Tibial artery (tissue), 4 donors: ENCODE results near the gene UGT1A8.
"Not testable (repeated sequence)": the region's sequence is repeated elsewhere in the genome, so short reads cannot be mapped to it uniquely, and the experiment has no call there.

Experiments used
- DNase-seq, 2 donors: peaks; one replicate each; pipeline ENCODE4 v3.0.0-alpha.2; 2019
- H3K27ac ChIP-seq, 2 donors: fragments of 200-600 bp; sonication (generic) in 1 of 2; 1 replicate in 1 of 2; 2 replicates in 1 of 2; pipeline ENCODE4 v1.5.1; 2018 to 2019; ENCODE audit warnings: mild to moderate bottlenecking in 1 of 2
- H3K27me3 ChIP-seq, 2 donors: fragments of 200-600 bp; sonication (generic) in 1 of 2; one replicate each; pipeline versions ENCODE4 v1.5.1 to v1.6.0; 2016 to 2019
- H3K36me3 ChIP-seq, 3 donors: fragments of 200-600 bp; sonication (generic) in 2 of 3; one replicate each; pipeline ENCODE4 v1.5.1; 2016 to 2019; ENCODE audit warnings: mild to moderate bottlenecking in 2 of 3
- H3K4me1 ChIP-seq, 4 donors: fragments of 200-600 bp; sonication (generic) in 2 of 4; 1 replicate in 3 of 4; 2 replicates in 1 of 4; pipeline ENCODE4 v1.5.1; 2016 to 2019
- H3K4me3 ChIP-seq, 2 donors: fragments of 200-600 bp; sonication (generic) in 1 of 2; 1 replicate in 1 of 2; 2 replicates in 1 of 2; pipeline ENCODE4 v1.5.1; 2018 to 2019; ENCODE audit warnings: mild to moderate bottlenecking in 2 of 2
- H3K9me3 ChIP-seq, 3 donors: fragments of 200-600 bp; sonication (generic) in 1 of 3; one replicate each; pipeline ENCODE4 v1.5.1; 2016 to 2019
- CTCF ChIP-seq, 2 experiments: fragments of 200-600 bp in 1 of 2; fragments of 450-650 bp in 1 of 2; IDR thresholded peaks; one replicate each; pipeline ENCODE4 v1.5.1; 2017 to 2019; ENCODE audit warnings: antibody characterized with exemption in 2 of 2, mild to moderate bottlenecking in 1 of 2, moderate library complexity in 1 of 2
- intact Hi-C: fragments of 100-400 bp; cut with DNase I; formaldehyde crosslinking; loops from one replicate; pipeline ENCODE4 v1.15.0; 2023; ENCODE audit warnings: low total_unique reads

UGT1A8 gene

GRCh38 chr2:233713262-233713615, 95.8 kb downstream of the UGT1A8 start:
- Histone ChIP-seq H3K4me3 (no peak overlapping the region), H3K4me1 (no peaks in the 10 kb centered on the region), H3K9me3 (no peaks in the 10 kb centered on the region), H3K27me3 (peaks cover 0 to 11% of the 10 kb centered on the region in 2 donors), H3K36me3 (no peaks in the 10 kb centered on the region), H3K27ac (no peak overlapping the region)
- TF ChIP-seq CTCF (IDR thresholded peaks at IDR 0.05): no peak
- DNase-seq: no peak
- intact Hi-C loops: no loop called here

GRCh38 chr2:233714121-233714520, 96.7 kb downstream of the UGT1A8 start:
- peaks cover 0 to 11% of the 10 kb centered on the region in 2 donors for H3K27me3 ChIP-seq
- no peaks in the 10 kb centered on the region for H3K36me3 ChIP-seq
- H3K27ac ChIP-seq: no peak overlapping the region
- no peaks in the 10 kb centered on the region for H3K9me3 ChIP-seq
- no peak overlapping the region for H3K4me3 ChIP-seq
- TF ChIP-seq CTCF (IDR thresholded peaks at IDR 0.05): no peak
- no peak for DNase-seq
- no peaks in the 10 kb centered on the region for H3K4me1 ChIP-seq
- intact Hi-C loops: no loop called here

DNA sequence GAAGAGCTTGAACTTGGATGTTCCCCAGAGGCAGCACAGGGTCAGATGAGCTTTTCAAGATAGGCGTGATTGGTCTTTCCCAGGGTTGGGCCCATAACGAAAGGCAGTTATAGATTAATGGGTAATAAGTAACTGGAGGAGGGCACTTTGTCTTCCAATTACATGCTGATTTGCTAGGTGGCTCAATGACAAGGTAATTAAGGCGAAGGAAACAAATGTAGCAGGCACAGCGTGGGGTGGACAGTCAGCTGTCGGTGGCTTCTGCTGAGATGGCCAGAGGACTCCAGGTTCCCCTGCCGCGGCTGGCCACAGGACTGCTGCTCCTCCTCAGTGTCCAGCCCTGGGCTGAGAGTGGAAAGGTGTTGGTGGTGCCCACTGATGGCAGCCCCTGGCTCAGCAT, 101.1 kb downstream of the UGT1A8 start, which contains the start of gene UGT1A4:
TSS of gene UGT1A4 (plus strand) at position 185 of the 400 bp plus-strand sequence. CDS start at position 270, 85 bp downstream.
- Histone ChIP-seq H3K27me3 (peaks cover 0 to 5% of the 10 kb centered on the region in 2 donors), H3K4me3 (no peak within 1 kb of the TSS)

GRCh38 chr2:233728723-233729301, 111.4 kb downstream of the UGT1A8 start, which contains the start of gene UGT1A3:
Gene UGT1A3 (plus strand): TSS chr2:233729042. CDS start chr2:233729127, 85 bp downstream.
- H3K4me1 ChIP-seq: no peaks in the 10 kb centered on the region
- no peak for DNase-seq

More for the DNA sequence above, 101.1 kb downstream of the UGT1A8 start, which contains the start of gene UGT1A4:
- Histone ChIP-seq H3K4me1 (no peaks in the 10 kb centered on the region), H3K9me3 (no peaks in the 10 kb centered on the region), H3K36me3 (no peaks in the 10 kb centered on the region), H3K27ac (no peak within 1 kb of the TSS)
- DNase-seq: no peak
- no peak for TF ChIP-seq CTCF (IDR thresholded peaks at IDR 0.05)
- intact Hi-C loops: no loop called here

DNA sequence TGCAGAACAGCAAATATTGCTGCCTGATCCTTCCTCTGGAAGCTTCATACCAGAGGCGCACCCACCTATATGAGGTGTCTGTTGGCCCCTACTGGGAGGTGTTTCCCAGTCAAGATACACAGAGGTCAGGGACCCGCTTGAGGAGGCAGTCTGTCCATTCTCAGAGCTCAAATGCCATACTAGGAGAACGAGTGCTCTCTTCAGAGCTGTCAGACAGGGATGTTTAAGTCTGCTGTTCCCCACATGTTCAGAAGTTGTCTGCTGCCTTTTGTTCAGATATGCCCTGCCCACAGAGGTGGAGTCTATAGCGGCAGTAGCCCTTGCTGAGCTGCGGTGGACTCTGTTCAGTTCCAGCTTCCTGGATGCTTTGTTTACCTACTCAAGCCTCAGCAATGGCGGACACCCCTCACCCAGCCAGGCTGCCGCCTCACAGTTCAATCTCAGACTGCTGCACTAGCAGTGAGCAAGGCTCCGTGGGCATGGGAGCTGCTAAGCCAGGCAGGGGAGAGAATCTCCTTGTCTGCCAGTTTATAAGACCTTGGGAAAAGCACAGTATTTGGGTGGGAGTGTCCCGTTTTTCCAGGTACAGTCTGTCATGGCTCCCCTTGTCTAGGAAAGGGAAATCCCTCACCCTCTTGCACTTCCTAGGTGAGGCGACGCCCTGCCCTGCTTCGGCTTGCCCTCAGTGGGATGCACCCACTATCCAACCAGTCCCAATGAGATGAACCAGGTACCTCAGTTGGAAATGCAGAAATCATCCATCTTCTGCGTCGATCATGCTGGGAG, 119.6 kb downstream of the UGT1A8 start:
- H3K36me3 ChIP-seq, intact Hi-C loops, H3K9me3 ChIP-seq, H3K27me3 ChIP-seq, H3K27ac ChIP-seq, DNase-seq, H3K4me1 ChIP-seq, H3K4me3 ChIP-seq: not testable (repeated sequence)

More at GRCh38 chr2:233728723-233729301, 111.4 kb downstream of the UGT1A8 start, which contains the start of gene UGT1A3:
- H3K4me3 ChIP-seq: no peak within 1 kb of the TSS
- no peaks in the 10 kb centered on the region for H3K9me3 ChIP-seq
- H3K27ac ChIP-seq: no peak within 1 kb of the TSS
- no peaks in the 10 kb centered on the region for H3K27me3 ChIP-seq
- intact Hi-C loops: no loop called here
- TF ChIP-seq CTCF (IDR thresholded peaks at IDR 0.05): no peak
- H3K36me3 ChIP-seq: no peaks in the 10 kb centered on the region

GRCh38 chr2:233740870-233741269, 123.4 kb downstream of the UGT1A8 start:
- H3K4me3 ChIP-seq: no peak overlapping the region
- no peaks in the 10 kb centered on the region for H3K36me3 ChIP-seq
- DNase-seq: no peak
- no peak overlapping the region for H3K27ac ChIP-seq
- no peaks in the 10 kb centered on the region for H3K9me3 ChIP-seq
- intact Hi-C loops: no loop called here
- no peaks in the 10 kb centered on the region for H3K4me1 ChIP-seq
- no peak for TF ChIP-seq CTCF (IDR thresholded peaks at IDR 0.05)
- H3K27me3 ChIP-seq: peaks cover 0 to 5% of the 10 kb centered on the region in 2 donors
